ENCODE measurements around the gene SLC39A12. TPM values are rescaled to one million over a fixed set of nuclear protein-coding genes. Genes with fewer than 3 reads are reported as not detected.

Gene SLC39A12
- total and polyA plus RNA-seq, 2 of the 8 experiments (the other 6 are each of a cell fraction or from before 2014, with no cell fraction given): not detected

- Histone ChIP-seq H3K79me2 (ENCODE audit: control insufficient read depth in 1 of 2, insufficient read depth in 2 of 2, low read length in 2 of 2) (no peaks in the 10 kb centered on the region), H3K36me3 (ENCODE audit: control insufficient read depth in 2 of 4, insufficient read depth in 4 of 4, low read length in 3 of 4) (no peaks in the 10 kb centered on the region), H3K79me1 (ENCODE audit: low read depth, low read length) (no peaks in the 10 kb centered on the region), H2BK20ac (ENCODE audit: low read length) (no peak overlapping the region), H3K9ac (replicated peaks in 1 of 4; ENCODE audit: extremely low read depth in 1 of 4, low read depth in 3 of 4, low read length in 3 of 4) (no peak overlapping the region), H3K4me1 (replicated peaks in 1 of 4; ENCODE audit: control insufficient read depth in 3 of 4, insufficient read depth in 4 of 4, low read length in 3 of 4) (no peaks in the 10 kb centered on the region), H2AK5ac (ENCODE audit: low read depth, low read length) (no peak overlapping the region), H2BK15ac (ENCODE audit: low read length) (no peak overlapping the region), H3K27ac (ENCODE audit: low read depth, low read length) (no peak overlapping the region), H4K20me1 (replicated peaks in 1 of 2; ENCODE audit: control insufficient read depth in 1 of 2, insufficient read depth in 2 of 2, low read length in 2 of 2) (no peaks in the 10 kb centered on the region), H2BK5ac (ENCODE audit: low read depth, low read length) (no peak overlapping the region), H3K23me2 (ENCODE audit: low read depth, low read length) (no peaks in the 10 kb centered on the region), H3K4me3 (ENCODE audit: extremely low read depth in 1 of 4, insufficient read depth in 2 of 4, low read depth in 3 of 4, low read length in 4 of 4) (no peak overlapping the region), H3K23ac (ENCODE audit: insufficient read length) (no peak overlapping the region), H2BK12ac (ENCODE audit: low read depth, low read length) (no peak overlapping the region), H3K27me3 (replicated peaks in 1 of 4; ENCODE audit: control insufficient read depth in 3 of 4, extremely low read depth in 1 of 4, insufficient read depth in 3 of 4, low read length in 3 of 4) (no peaks in the 10 kb centered on the region), H3K4me2 (ENCODE audit: insufficient read depth in 1 of 2, low read depth in 2 of 2, low read length in 2 of 2) (no peak overlapping the region), H4K8ac (ENCODE audit: extremely low read depth, insufficient read depth, low read length) (no peak overlapping the region), H3K56ac (replicated peaks; ENCODE audit: insufficient read length, low read depth, low read length) (no peak overlapping the region), H2BK120ac (replicated peaks; ENCODE audit: low read depth, low read length) (no peak overlapping the region), H4K91ac (replicated peaks; ENCODE audit: insufficient read length, low read length) (no peak overlapping the region), H3K9me3 (ENCODE audit: insufficient read depth in 2 of 2, low read depth in 1 of 2, low read length in 1 of 2) (no peaks in the 10 kb centered on the region), H4K5ac (ENCODE audit: insufficient read length, low read depth, low read length) (no peak overlapping the region), H3K4ac (replicated peaks; ENCODE audit: insufficient read length, low read depth, low read length) (no peak overlapping the region), H2AFZ (ENCODE audit: low read length) (no peak overlapping the region), H3K14ac (ENCODE audit: insufficient read length) (no peak overlapping the region), H3K18ac (ENCODE audit: extremely low read depth, low read length) (no peak overlapping the region)
- ChIA-PET CTCF (ENCODE audit: partially characterized antibody) (no interaction called here), POLR2A (ENCODE audit: partially characterized antibody) (no interaction called here)
- no peak for FAIRE-seq
- DNase-seq (ENCODE audit: low read depth in 1 of 2, low spot score in 2 of 2): no peak
- TF ChIP-seq ZNF274 (IDR thresholded peaks at IDR 0.05; ENCODE audit: borderline replicate concordance, extremely low read depth, low read length) (no peak), CHD2 (IDR thresholded peaks at IDR 0.05; ENCODE audit: low read length) (no peak), CTCF (IDR thresholded peaks at IDR 0.05; ENCODE audit: control extremely low read depth in 1 of 3, insufficient read depth in 1 of 3, low read depth in 1 of 3, low read length in 3 of 3) (no peak), ASH2L (IDR thresholded peaks at IDR 0.05; ENCODE audit: low read length) (no peak), SP1 (IDR thresholded peaks at IDR 0.05; ENCODE audit: low read depth, low read length) (no peak), CREB1 (IDR thresholded peaks at IDR 0.05) (no peak)
- WGBS, 2 experiments (ENCODE audit: extremely low coverage in 1 of 2, insufficient coverage in 1 of 2, insufficient read length in 1 of 2, insufficient replicate concordance in 2 of 2, low coverage in 1 of 2, low lambda C conversion rate in 2 of 2, missing lambda C conversion rate in 1 of 2): 69% methylated on average over 3 of the region's 3 CpGs; no CpG with 5 or more reads in 1 of the 2 experiments
These were observed 41.6 kb downstream of the SLC39A12 start for GRCh38 chr10:17993361-17993760.
